Keratinocyte (primary cell): ENCODE data around the gene SLC4A2. TPM values are rescaled to one million over a fixed set of nuclear protein-coding genes. Genes with fewer than 3 reads are reported as not detected.

Experiments used
- DNase-seq: peaks from one replicate; pipeline ENCODE4 v3.0.0-alpha.2; 2011; ENCODE audit warnings: low read depth, missing footprints, low spot score
- FAIRE-seq: peaks from 2 replicates; lab custom pipeline; 2011; peaks lifted over from hg19 to GRCh38; lab: Jason Lieb, UNC
- H2AFZ ChIP-seq: 2 replicates; pipeline ENCODE4 v1.6.0; 2012; ENCODE audit warnings: low read length, control low read depth, inconsistent platforms; ENCODE audit not compliant: control insufficient read depth
- H3K27ac ChIP-seq: 2 replicates; pipeline ENCODE4 v1.5.1; 2011; ENCODE audit warnings: low read length; ENCODE audit not compliant: control insufficient read depth, insufficient read depth
- H3K27me3 ChIP-seq: 3 replicates; pipeline ENCODE4 v1.6.0; 2011; ENCODE audit warnings: low read length; ENCODE audit not compliant: control insufficient read depth, insufficient read depth; ENCODE audit errors: extremely low read depth
- H3K36me3 ChIP-seq, 2 experiments: 2 replicates in 1 of 2; 3 replicates in 1 of 2; pipeline ENCODE4 v1.5.1; 2011; ENCODE audit warnings: low read length in 2 of 2, mild to moderate bottlenecking in 1 of 2; ENCODE audit not compliant: control insufficient read depth in 2 of 2, insufficient read depth in 2 of 2; ENCODE audit errors: extremely low read depth in 1 of 2
- H3K4me1 ChIP-seq: 3 replicates; pipeline ENCODE4 v1.5.1; 2011; ENCODE audit warnings: low read length; ENCODE audit not compliant: control insufficient read depth, insufficient read depth; ENCODE audit errors: extremely low read depth
- H3K4me2 ChIP-seq: 3 replicates; pipeline ENCODE4 v1.6.0; 2011; ENCODE audit warnings: low read depth, low read length; ENCODE audit not compliant: control insufficient read depth, insufficient read depth; ENCODE audit errors: extremely low read depth
- H3K4me3 ChIP-seq, 3 experiments: fragments of 200-600 bp in 1 of 3; sonication (generic) in 1 of 3; 2 replicates in 2 of 3; 3 replicates in 1 of 3; pipeline ENCODE4 v1.5.1; 2011 to 2016; ENCODE audit warnings: low read length in 3 of 3, mild to moderate bottlenecking in 3 of 3, control low read depth in 2 of 3, inconsistent platforms in 1 of 3, low read depth in 1 of 3, mixed read lengths in 1 of 3, mixed run types in 1 of 3, moderate library complexity in 1 of 3; ENCODE audit not compliant: control insufficient read depth in 2 of 3, insufficient read depth in 2 of 3; ENCODE audit errors: extremely low read depth in 1 of 3
- H3K79me2 ChIP-seq: 2 replicates; pipeline ENCODE4 v1.6.0; 2012; ENCODE audit warnings: low read length; ENCODE audit not compliant: control insufficient read depth, insufficient read depth
- H3K9ac ChIP-seq: 3 replicates; pipeline ENCODE4 v1.6.0; 2011; ENCODE audit warnings: low read length; ENCODE audit not compliant: control insufficient read depth, insufficient read depth; ENCODE audit errors: extremely low read depth
- H3K9me1 ChIP-seq: 3 replicates; pipeline ENCODE4 v1.6.0; 2011; ENCODE audit warnings: low read length; ENCODE audit not compliant: control insufficient read depth, insufficient read depth; ENCODE audit errors: extremely low read depth
- H3K9me3 ChIP-seq: 2 replicates; pipeline ENCODE4 v1.5.1; 2012; ENCODE audit warnings: low read depth, low read length; ENCODE audit not compliant: control insufficient read depth
- H4K20me1 ChIP-seq: 3 replicates; pipeline ENCODE4 v1.6.0; 2011; ENCODE audit warnings: low read length; ENCODE audit not compliant: control insufficient read depth, insufficient read depth; ENCODE audit errors: extremely low read depth
- EZH2 ChIP-seq: IDR thresholded peaks from one replicate; pipeline ENCODE4 v1.6.1; 2012; ENCODE audit warnings: inconsistent platforms, mild to moderate bottlenecking, low read length, moderate library complexity
- dilution Hi-C: fragments of 300-500 bp; cut with MboI; formaldehyde crosslinking; loops from one replicate; pipeline ENCODE4 v1.7.0; 2020; ENCODE audit warnings: low sequenced_read_pairs; ENCODE audit not compliant: extremely low pct_ligation_motif_present
- polyA plus RNA-seq, 5 experiments: library from polyadenylated mRNA; depleted of rRNA in 3 of 5; stranded (reverse) in 3 of 5; stranded (forward) in 1 of 5; unstranded in 1 of 5; fragments of >200 nt; gene quantifications; 1 replicate in 1 of 5; 2 replicates in 3 of 5; 3 replicates in 1 of 5; pipeline versions ENCODE4 v1.2.1 to v1.2.3, GENCODE V29; 2011 to 2012; ENCODE audit warnings: missing spikeins in 2 of 5, low read depth in 1 of 5, low replicate concordance in 1 of 5
- TF ChIP-seq, protein P1 (sequence below), 3 experiments: IDR thresholded peaks in 1 of 3; conservative IDR thresholded peaks in 1 of 3; optimal IDR thresholded peaks in 1 of 3; 2 replicates in 2 of 3; 3 replicates in 1 of 3; pipeline versions ENCODE3 to v1.5.1; 2011; ENCODE audit warnings: low read length in 3 of 3, mild to moderate bottlenecking in 3 of 3, moderate library complexity in 2 of 3, control low read depth in 1 of 3, inconsistent platforms in 1 of 3; ENCODE audit not compliant: insufficient read depth in 2 of 3; ENCODE audit errors: extremely low read depth in 1 of 3

Gene SLC4A2
- polyA plus RNA-seq, 1 donor (not counting 4 experiments of a cell fraction or from before 2014, with no cell fraction given), result 33.8 TPM

- peaks cover 6% of the 10 kb centered on the region for H4K20me1 ChIP-seq
- no peak overlapping the region for H3K9ac ChIP-seq
- no peak overlapping the region for H3K4me3 ChIP-seq
- H3K79me2 ChIP-seq, result peaks cover 44% of the 10 kb centered on the region
- no peak overlapping the region for H2AFZ ChIP-seq
- H3K4me1 ChIP-seq, result peaks cover 22% of the 10 kb centered on the region
- FAIRE-seq (no peak), DNase-seq (no peak)
- no peaks in the 10 kb centered on the region for H3K9me3 ChIP-seq
- no peak overlapping the region for H3K4me2 ChIP-seq
- peaks cover 0 to 2% of the 10 kb centered on the region in 2 experiments for H3K36me3 ChIP-seq
- TF ChIP-seq EZH2, result no peak
- TF ChIP-seq, protein P1, sequence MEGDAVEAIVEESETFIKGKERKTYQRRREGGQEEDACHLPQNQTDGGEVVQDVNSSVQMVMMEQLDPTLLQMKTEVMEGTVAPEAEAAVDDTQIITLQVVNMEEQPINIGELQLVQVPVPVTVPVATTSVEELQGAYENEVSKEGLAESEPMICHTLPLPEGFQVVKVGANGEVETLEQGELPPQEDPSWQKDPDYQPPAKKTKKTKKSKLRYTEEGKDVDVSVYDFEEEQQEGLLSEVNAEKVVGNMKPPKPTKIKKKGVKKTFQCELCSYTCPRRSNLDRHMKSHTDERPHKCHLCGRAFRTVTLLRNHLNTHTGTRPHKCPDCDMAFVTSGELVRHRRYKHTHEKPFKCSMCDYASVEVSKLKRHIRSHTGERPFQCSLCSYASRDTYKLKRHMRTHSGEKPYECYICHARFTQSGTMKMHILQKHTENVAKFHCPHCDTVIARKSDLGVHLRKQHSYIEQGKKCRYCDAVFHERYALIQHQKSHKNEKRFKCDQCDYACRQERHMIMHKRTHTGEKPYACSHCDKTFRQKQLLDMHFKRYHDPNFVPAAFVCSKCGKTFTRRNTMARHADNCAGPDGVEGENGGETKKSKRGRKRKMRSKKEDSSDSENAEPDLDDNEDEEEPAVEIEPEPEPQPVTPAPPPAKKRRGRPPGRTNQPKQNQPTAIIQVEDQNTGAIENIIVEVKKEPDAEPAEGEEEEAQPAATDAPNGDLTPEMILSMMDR (optimal IDR thresholded peaks at IDR 0.05 in 1 of 3, IDR thresholded peaks at IDR 0.05 in 1 of 3, conservative IDR thresholded peaks at IDR 0.05 in 1 of 3; ENCODE audit: extremely low read depth in 1 of 3, insufficient read depth in 2 of 3, low read length in 3 of 3), result no peak
- dilution Hi-C loops, result no loop called here
- no peaks in the 10 kb centered on the region for H3K27me3 ChIP-seq
- H3K9me1 ChIP-seq, result no peaks in the 10 kb centered on the region
- no peak overlapping the region for H3K27ac ChIP-seq
Observed at GRCh38 chr7:151110236-151110940, 51.0 kb downstream of the SLC4A2 start.

DNA sequence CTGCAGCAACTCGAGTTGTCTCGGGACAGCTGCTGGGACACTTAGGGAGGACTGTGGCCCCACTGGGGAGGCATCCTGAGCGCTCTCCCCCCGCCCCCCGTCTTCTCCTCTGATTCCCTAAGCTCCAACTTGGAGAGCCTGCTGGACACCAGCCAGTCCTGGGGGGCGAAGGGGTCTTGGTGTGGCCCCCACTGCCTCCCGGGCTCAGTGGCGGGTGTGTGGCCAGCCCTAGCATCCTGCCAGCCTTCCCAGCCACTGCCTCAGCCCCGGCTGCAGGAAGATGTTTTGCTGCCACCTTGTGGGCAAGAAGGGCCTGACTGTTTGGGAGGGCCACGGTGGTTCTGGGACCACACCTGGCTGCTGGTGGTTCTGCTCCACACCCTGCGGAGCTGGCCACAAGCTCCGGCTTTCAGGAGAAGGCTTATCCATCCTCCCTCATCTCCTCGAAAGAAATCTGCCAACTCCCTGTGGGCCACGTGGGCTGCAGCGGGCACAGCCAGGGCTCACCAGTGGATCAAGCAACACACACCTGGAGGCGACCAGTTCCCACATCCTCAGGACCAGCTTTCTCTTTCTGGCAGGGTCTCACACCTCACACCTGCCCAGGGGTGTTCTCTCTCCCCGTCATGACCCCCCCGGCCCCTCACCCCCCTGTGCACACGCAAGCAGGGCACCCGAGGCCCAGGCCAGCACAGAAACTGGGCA lies 51.7 kb downstream of the SLC4A2 start:
- TF ChIP-seq, protein P1 (optimal IDR thresholded peaks at IDR 0.05 in 1 of 3, IDR thresholded peaks at IDR 0.05 in 1 of 3, conservative IDR thresholded peaks at IDR 0.05 in 1 of 3; ENCODE audit: extremely low read depth in 1 of 3, insufficient read depth in 2 of 3, low read length in 3 of 3), result peak in 2 of 3 experiments; percentile 85 to 92
- no peak for TF ChIP-seq EZH2
- H3K4me2 ChIP-seq, result no peak overlapping the region
- H3K4me3 ChIP-seq, result no peak overlapping the region
- H2AFZ ChIP-seq, result no peak overlapping the region
- FAIRE-seq (peak; percentile 86), DNase-seq (no peak)
- no peak overlapping the region for H3K9ac ChIP-seq
- no peaks in the 10 kb centered on the region for H3K9me1 ChIP-seq
- dilution Hi-C loops, result no loop called here
- H3K9me3 ChIP-seq, result no peaks in the 10 kb centered on the region
- H3K27me3 ChIP-seq, result no peaks in the 10 kb centered on the region
- no peak overlapping the region for H3K27ac ChIP-seq
- peaks cover 0 to 2% of the 10 kb centered on the region in 2 experiments for H3K36me3 ChIP-seq
- peaks cover 6% of the 10 kb centered on the region for H4K20me1 ChIP-seq
- peaks cover 22% of the 10 kb centered on the region for H3K4me1 ChIP-seq
- H3K79me2 ChIP-seq, result peaks cover 49% of the 10 kb centered on the region
